Ascending aorta (tissue), 2 donors: ENCODE data around the gene CACNA1E. TPM values are rescaled to one million over a fixed set of nuclear protein-coding genes. Genes with fewer than 3 reads are reported as not detected.

ENCODE experiments used
- DNase-seq, 2 donors: peaks; one replicate each; pipeline ENCODE4 v3.0.0-alpha.2; 2019; ENCODE audit warnings: low spot score in 2 of 2
- H3K27ac ChIP-seq, 2 donors: fragments of 200-600 bp; sonication (generic); one replicate each; pipeline ENCODE4 v1.5.1; 2016 to 2017; ENCODE audit warnings: mild to moderate bottlenecking in 1 of 2
- H3K27me3 ChIP-seq: fragments of 200-600 bp; sonication (generic); one replicate; pipeline ENCODE4 v1.5.1; 2017
- H3K36me3 ChIP-seq, 2 donors: fragments of 200-600 bp; sonication (generic); one replicate each; pipeline ENCODE4 v1.5.1; 2016
- H3K4me1 ChIP-seq, 2 donors: fragments of 200-600 bp; sonication (generic); one replicate each; pipeline ENCODE4 v1.5.1; 2016 to 2017; ENCODE audit warnings: mild to moderate bottlenecking in 1 of 2
- H3K4me3 ChIP-seq, 2 donors: fragments of 200-600 bp; sonication (generic); one replicate each; pipeline ENCODE4 v1.5.1; 2016 to 2017; ENCODE audit warnings: mild to moderate bottlenecking in 1 of 2
- H3K9me3 ChIP-seq, 2 donors: fragments of 200-600 bp; sonication (generic); one replicate each; pipeline ENCODE4 v1.5.1; 2016
- CTCF ChIP-seq, 3 experiments: fragments of 200-600 bp in 2 of 3; fragments of 450-650 bp in 1 of 3; sonication (generic) in 2 of 3; IDR thresholded peaks; one replicate each; pipeline ENCODE4 v1.5.1; 2016 to 2019; ENCODE audit warnings: antibody characterized with exemption in 3 of 3, mild to moderate bottlenecking in 1 of 3, moderate library complexity in 1 of 3
- intact Hi-C: fragments of 100-400 bp; cut with DNase I; formaldehyde crosslinking; loops from one replicate; pipeline ENCODE4 v1.15.1; 2023
- total RNA-seq: library from RNA; depleted of rRNA; stranded (reverse); fragments of >200 nt; gene quantifications from one replicate; pipeline ENCODE4 v1.1.0, GENCODE V29; 2016

The CACNA1E gene
- total RNA-seq, 1 donor from 2014 or later: not detected

- Histone ChIP-seq H3K9me3 (no peaks in the 10 kb centered on the region), H3K27me3 (no peaks in the 10 kb centered on the region), H3K27ac (no peak overlapping the region), H3K4me3 (no peak overlapping the region), H3K4me1 (no peaks in the 10 kb centered on the region), H3K36me3 (no peaks in the 10 kb centered on the region)
- TF ChIP-seq CTCF (IDR thresholded peaks at IDR 0.05): no peak
- intact Hi-C loops: no loop called here
- DNase-seq: no peak
These were observed 7.7 kb downstream of the CACNA1E start for GRCh38 chr1:181490740-181491712.

GRCh38 chr1:181493166-181493565 is 9.8 kb downstream of the CACNA1E start:
- no peak for DNase-seq
- intact Hi-C loops: no loop called here
- no peak for TF ChIP-seq CTCF (IDR thresholded peaks at IDR 0.05)

GRCh38 chr1:181493885-181494284 is 10.6 kb downstream of the CACNA1E start:
- Histone ChIP-seq H3K36me3 (no peaks in the 10 kb centered on the region), H3K4me3 (no peak overlapping the region), H3K4me1 (no peaks in the 10 kb centered on the region), H3K9me3 (no peaks in the 10 kb centered on the region), H3K27ac (no peak overlapping the region), H3K27me3 (no peaks in the 10 kb centered on the region)
- intact Hi-C loops: no loop called here
- DNase-seq: no peak
- no peak for TF ChIP-seq CTCF (IDR thresholded peaks at IDR 0.05)

More at GRCh38 chr1:181493166-181493565, 9.8 kb downstream of the CACNA1E start:
- no peak overlapping the region for H3K27ac ChIP-seq
- H3K36me3 ChIP-seq: no peaks in the 10 kb centered on the region
- H3K4me1 ChIP-seq: no peaks in the 10 kb centered on the region
- no peaks in the 10 kb centered on the region for H3K27me3 ChIP-seq
- no peak overlapping the region for H3K4me3 ChIP-seq
- no peaks in the 10 kb centered on the region for H3K9me3 ChIP-seq

GRCh38 chr1:181496759-181497158 is 13.4 kb downstream of the CACNA1E start:
- Histone ChIP-seq H3K27me3 (no peaks in the 10 kb centered on the region), H3K27ac (no peak overlapping the region), H3K9me3 (no peaks in the 10 kb centered on the region), H3K36me3 (no peaks in the 10 kb centered on the region), H3K4me3 (no peak overlapping the region), H3K4me1 (no peaks in the 10 kb centered on the region)
- TF ChIP-seq CTCF (IDR thresholded peaks at IDR 0.05): no peak
- intact Hi-C loops: no loop called here
- no peak for DNase-seq

- Histone ChIP-seq H3K36me3 (no peaks in the 10 kb centered on the region), H3K4me1 (no peaks in the 10 kb centered on the region), H3K27ac (no peak overlapping the region), H3K9me3 (no peaks in the 10 kb centered on the region), H3K27me3 (no peaks in the 10 kb centered on the region), H3K4me3 (no peak overlapping the region)
- DNase-seq: no peak
- intact Hi-C loops: no loop called here
- no peak for TF ChIP-seq CTCF (IDR thresholded peaks at IDR 0.05)
These were observed 14.6 kb downstream of the CACNA1E start for GRCh38 chr1:181497870-181498269.
